ENCODE data around the gene CDKN1A. TPM values are rescaled to one million over a fixed set of nuclear protein-coding genes. Genes with fewer than 3 reads are reported as not detected.

CDKN1A gene
- total RNA-seq, 1 donor from 2014 or later = 201 TPM

DNA sequence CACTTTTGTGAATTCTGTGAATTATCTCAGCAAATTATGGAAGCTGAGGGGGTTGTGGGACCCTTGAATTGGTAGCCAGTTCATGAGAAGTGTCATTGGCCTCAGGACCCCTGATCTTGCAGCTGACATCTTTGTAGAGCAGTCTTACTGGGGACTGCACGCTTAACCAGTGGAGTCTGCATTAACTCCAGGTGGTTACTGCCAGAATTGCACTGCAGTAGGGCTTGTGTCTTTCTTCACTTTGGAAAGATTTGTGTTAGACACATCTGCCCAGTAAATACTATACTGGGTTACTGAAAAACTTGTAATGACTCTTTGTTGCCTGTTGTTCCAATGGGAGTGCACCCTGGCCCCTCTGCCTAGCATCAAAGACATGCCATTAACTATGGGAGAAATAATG lies 21.2 kb upstream of the CDKN1A start:
- Mint-ChIP-seq H3K36me3 (ENCODE audit: unreplicated experiment) (no peaks in the 10 kb centered on the region), H3K27ac (ENCODE audit: unreplicated experiment) (no peak overlapping the region), H3K4me3 (ENCODE audit: unreplicated experiment) (no peak overlapping the region), H3K27me3 (ENCODE audit: unreplicated experiment) (peaks cover 22% of the 10 kb centered on the region), H3K4me1 (ENCODE audit: unreplicated experiment) (peaks cover 13% of the 10 kb centered on the region), H3K9me3 (ENCODE audit: unreplicated experiment) (no peaks in the 10 kb centered on the region)
- no peak for DNase-seq (ENCODE audit: extremely low spot score, unreplicated experiment)
- TF ChIP-seq, protein P1, sequence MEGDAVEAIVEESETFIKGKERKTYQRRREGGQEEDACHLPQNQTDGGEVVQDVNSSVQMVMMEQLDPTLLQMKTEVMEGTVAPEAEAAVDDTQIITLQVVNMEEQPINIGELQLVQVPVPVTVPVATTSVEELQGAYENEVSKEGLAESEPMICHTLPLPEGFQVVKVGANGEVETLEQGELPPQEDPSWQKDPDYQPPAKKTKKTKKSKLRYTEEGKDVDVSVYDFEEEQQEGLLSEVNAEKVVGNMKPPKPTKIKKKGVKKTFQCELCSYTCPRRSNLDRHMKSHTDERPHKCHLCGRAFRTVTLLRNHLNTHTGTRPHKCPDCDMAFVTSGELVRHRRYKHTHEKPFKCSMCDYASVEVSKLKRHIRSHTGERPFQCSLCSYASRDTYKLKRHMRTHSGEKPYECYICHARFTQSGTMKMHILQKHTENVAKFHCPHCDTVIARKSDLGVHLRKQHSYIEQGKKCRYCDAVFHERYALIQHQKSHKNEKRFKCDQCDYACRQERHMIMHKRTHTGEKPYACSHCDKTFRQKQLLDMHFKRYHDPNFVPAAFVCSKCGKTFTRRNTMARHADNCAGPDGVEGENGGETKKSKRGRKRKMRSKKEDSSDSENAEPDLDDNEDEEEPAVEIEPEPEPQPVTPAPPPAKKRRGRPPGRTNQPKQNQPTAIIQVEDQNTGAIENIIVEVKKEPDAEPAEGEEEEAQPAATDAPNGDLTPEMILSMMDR (IDR thresholded peaks at IDR 0.05) = no peak

DNA sequence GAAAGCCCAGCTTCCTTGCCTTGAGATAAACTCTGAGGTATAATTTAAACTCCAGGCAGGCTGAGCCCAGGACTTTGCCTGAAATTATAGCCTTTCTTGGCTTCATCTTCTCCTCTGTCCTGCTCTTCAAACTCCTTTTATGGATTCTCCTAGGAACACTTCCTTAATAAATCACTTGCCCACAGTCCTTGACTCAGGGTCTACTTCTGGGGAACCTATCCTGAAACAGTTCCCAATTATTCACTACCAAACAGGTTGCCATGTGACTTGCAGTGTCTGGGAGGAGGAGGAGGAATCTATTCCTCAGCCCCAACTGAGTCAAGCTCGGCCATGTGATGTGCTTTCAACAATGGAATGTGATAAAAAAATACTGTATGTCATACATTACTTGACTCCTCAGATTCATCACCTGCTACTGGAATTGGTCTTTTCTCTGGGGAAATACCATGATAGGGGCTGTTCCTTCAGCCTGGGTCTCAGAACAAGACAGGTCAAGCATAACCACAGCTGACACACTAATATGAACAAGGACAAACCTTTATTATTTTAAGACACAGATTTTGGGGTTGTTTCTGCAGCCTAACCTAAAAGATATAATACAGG lies 20.5 kb upstream of the CDKN1A start:
- TF ChIP-seq, protein P1 (IDR thresholded peaks at IDR 0.05) = no peak
- Mint-ChIP-seq H3K4me1 (ENCODE audit: unreplicated experiment) (peaks cover 13% of the 10 kb centered on the region), H3K27ac (ENCODE audit: unreplicated experiment) (peak overlapping the region; percentile 48), H3K9me3 (ENCODE audit: unreplicated experiment) (no peaks in the 10 kb centered on the region), H3K36me3 (ENCODE audit: unreplicated experiment) (no peaks in the 10 kb centered on the region), H3K27me3 (ENCODE audit: unreplicated experiment) (peaks cover 22% of the 10 kb centered on the region), H3K4me3 (ENCODE audit: unreplicated experiment) (no peak overlapping the region)
- DNase-seq (ENCODE audit: extremely low spot score, unreplicated experiment) = no peak

DNA sequence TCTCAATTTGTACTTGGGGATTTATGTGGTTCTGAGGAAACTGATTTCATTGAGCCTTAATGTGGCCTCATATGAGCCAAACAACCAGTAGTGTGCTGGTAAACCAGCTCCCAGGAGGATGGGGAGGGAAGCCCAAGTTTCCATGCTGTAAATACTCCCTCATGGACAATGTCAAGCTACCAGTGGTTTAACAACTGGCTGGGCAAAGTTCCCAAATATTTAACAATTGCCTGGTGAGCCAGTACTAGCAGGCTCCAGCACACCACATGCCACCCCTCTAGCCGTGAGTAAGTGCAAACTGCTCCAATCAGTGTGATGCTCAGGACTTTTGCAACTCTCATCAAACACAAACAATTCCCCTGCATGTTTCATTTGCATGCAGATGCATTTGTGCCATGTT lies 19.2 kb upstream of the CDKN1A start:
- H3K27me3 Mint-ChIP-seq (ENCODE audit: unreplicated experiment) = peaks cover 18% of the 10 kb centered on the region
- TF ChIP-seq, protein P1 (IDR thresholded peaks at IDR 0.05) = no peak
- H3K9me3 Mint-ChIP-seq (ENCODE audit: unreplicated experiment) = no peaks in the 10 kb centered on the region
- H3K27ac Mint-ChIP-seq (ENCODE audit: unreplicated experiment) = no peak overlapping the region
- no peak for DNase-seq (ENCODE audit: extremely low spot score, unreplicated experiment)
- H3K4me1 Mint-ChIP-seq (ENCODE audit: unreplicated experiment) = peaks cover 13% of the 10 kb centered on the region
- H3K4me3 Mint-ChIP-seq (ENCODE audit: unreplicated experiment) = no peak overlapping the region
- H3K36me3 Mint-ChIP-seq (ENCODE audit: unreplicated experiment) = no peaks in the 10 kb centered on the region

DNA sequence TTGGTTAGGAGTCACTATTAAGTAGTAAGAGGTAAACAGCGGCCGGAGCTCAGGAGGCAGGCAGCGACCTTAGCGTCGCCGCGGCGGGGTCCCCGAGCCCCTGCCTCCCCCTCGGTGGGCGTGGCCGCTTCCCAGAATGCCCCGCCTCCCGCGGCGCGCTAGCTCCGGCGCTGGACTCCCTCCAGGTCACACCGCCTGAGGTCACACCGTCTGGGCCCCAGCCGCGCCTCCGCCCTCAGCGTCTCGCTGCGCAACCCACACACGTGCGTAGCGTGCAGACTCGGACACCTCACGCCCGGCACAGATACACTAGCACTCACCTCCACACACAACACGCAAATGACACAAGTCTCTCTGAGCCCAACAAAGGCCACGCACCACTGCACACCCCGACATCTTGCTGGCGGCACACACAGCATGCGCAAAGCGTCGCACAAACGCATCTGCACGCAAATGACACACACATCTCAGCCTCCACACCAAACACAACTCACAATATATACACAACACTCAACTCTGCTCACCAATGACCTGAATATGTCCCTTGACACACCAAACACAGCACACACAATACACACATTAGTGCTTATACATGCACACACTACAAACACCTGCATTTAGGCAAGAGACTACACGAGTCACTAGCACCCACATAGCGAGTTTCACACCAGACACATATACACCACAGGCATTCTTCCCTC lies 17.6 kb upstream of the CDKN1A start:
- peaks cover 8% of the 10 kb centered on the region for H3K27me3 Mint-ChIP-seq (ENCODE audit: unreplicated experiment)
- no peak for DNase-seq (ENCODE audit: extremely low spot score, unreplicated experiment)
- no peak overlapping the region for H3K27ac Mint-ChIP-seq (ENCODE audit: unreplicated experiment)
- H3K9me3 Mint-ChIP-seq (ENCODE audit: unreplicated experiment) = no peaks in the 10 kb centered on the region
- TF ChIP-seq, protein P1 (IDR thresholded peaks at IDR 0.05) = no peak
- H3K4me1 Mint-ChIP-seq (ENCODE audit: unreplicated experiment) = peaks cover 10% of the 10 kb centered on the region
- no peaks in the 10 kb centered on the region for H3K36me3 Mint-ChIP-seq (ENCODE audit: unreplicated experiment)
- no peak overlapping the region for H3K4me3 Mint-ChIP-seq (ENCODE audit: unreplicated experiment)

DNA sequence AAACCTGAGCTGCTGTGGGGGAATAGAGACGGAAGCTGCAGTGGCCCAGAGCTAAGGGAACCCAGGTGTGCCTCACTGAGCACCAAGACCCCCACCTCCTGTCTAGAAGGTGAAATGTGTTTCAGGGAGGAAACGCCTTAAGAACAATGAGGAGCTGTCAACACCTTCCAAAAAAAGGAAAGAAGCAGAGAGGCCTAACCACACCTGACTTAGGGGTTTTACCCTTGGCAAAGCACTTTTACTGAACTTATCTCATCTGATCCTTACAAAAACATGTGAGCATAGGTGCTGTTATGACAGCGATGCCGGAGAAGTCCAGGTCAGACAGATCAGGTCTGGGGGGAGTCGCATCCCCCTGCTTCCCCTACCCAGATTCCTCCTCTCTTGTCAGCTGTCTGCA lies 16.1 kb upstream of the CDKN1A start:
- peaks cover 6% of the 10 kb centered on the region for H3K27me3 Mint-ChIP-seq (ENCODE audit: unreplicated experiment)
- no peak for DNase-seq (ENCODE audit: extremely low spot score, unreplicated experiment)
- no peak overlapping the region for H3K27ac Mint-ChIP-seq (ENCODE audit: unreplicated experiment)
- H3K9me3 Mint-ChIP-seq (ENCODE audit: unreplicated experiment) = no peaks in the 10 kb centered on the region
- TF ChIP-seq, protein P1 (IDR thresholded peaks at IDR 0.05) = no peak
- H3K4me3 Mint-ChIP-seq (ENCODE audit: unreplicated experiment) = no peak overlapping the region
- H3K36me3 Mint-ChIP-seq (ENCODE audit: unreplicated experiment) = no peaks in the 10 kb centered on the region
- H3K4me1 Mint-ChIP-seq (ENCODE audit: unreplicated experiment) = peaks cover 20% of the 10 kb centered on the region
